Kidney epithelial cell (primary cell): ENCODE results near the gene FAM221B. TPM values are rescaled to one million over a fixed set of nuclear protein-coding genes. Genes with fewer than 3 reads are reported as not detected.

Source experiments
- DNase-seq: peaks from one replicate; pipeline ENCODE4 v3.0.0-alpha.2; 2010; ENCODE audit warnings: low read depth
- H3K27me3 ChIP-seq: 2 replicates; pipeline ENCODE4 v1.6.0; 2011; ENCODE audit warnings: low read length; ENCODE audit not compliant: control insufficient read depth, insufficient read depth
- H3K36me3 ChIP-seq: 2 replicates; pipeline ENCODE4 v1.5.1; 2011; ENCODE audit warnings: low read length; ENCODE audit not compliant: control insufficient read depth, insufficient read depth
- H3K4me3 ChIP-seq: 2 replicates; pipeline ENCODE4 v1.5.1; 2011; ENCODE audit warnings: low read depth, mild to moderate bottlenecking, control low read depth, low read length
- CTCF ChIP-seq: IDR thresholded peaks from 2 replicates; pipeline ENCODE4 v1.5.1; 2011; ENCODE audit warnings: mild to moderate bottlenecking, moderate library complexity, low read length, control low read depth, inconsistent platforms; ENCODE audit not compliant: insufficient read depth, poor library complexity, severe bottlenecking
- total RNA-seq: library from RNA; depleted of rRNA; stranded (reverse); fragments of >200 nt; gene quantifications from 2 replicates; pipeline ENCODE4 v1.2.3, GENCODE V29; 2015

FAM221B gene
- total RNA-seq, 1 donor from 2014 or later: not detected

GRCh38 chr9:35781066-35781465, 47.5 kb downstream of the FAM221B start:
- H3K4me3 ChIP-seq: no peak overlapping the region
- no peaks in the 10 kb centered on the region for H3K36me3 ChIP-seq
- no peak for DNase-seq
- TF ChIP-seq CTCF: no peak
- H3K27me3 ChIP-seq: no peaks in the 10 kb centered on the region

GRCh38 chr9:35778496-35778895, 50.0 kb downstream of the FAM221B start:
- Histone ChIP-seq H3K4me3 (no peak overlapping the region), H3K27me3 (no peaks in the 10 kb centered on the region), H3K36me3 (no peaks in the 10 kb centered on the region)
- no peak for DNase-seq
- TF ChIP-seq CTCF: no peak

- DNase-seq: no peak
- no peak overlapping the region for H3K4me3 ChIP-seq
- H3K36me3 ChIP-seq: no peaks in the 10 kb centered on the region
- no peak for TF ChIP-seq CTCF
- no peaks in the 10 kb centered on the region for H3K27me3 ChIP-seq
Measured at GRCh38 chr9:35776018-35776417, 52.5 kb downstream of the FAM221B start.

- Histone ChIP-seq H3K27me3 (no peaks in the 10 kb centered on the region), H3K36me3 (no peaks in the 10 kb centered on the region), H3K4me3 (no peak overlapping the region)
- DNase-seq: no peak
- TF ChIP-seq CTCF: no peak
Measured at GRCh38 chr9:35774907-35775635, 53.5 kb downstream of the FAM221B start.

GRCh38 chr9:35771943-35772342, 56.6 kb downstream of the FAM221B start:
- DNase-seq: no peak

More at GRCh38 chr9:35771943-35772342, 56.6 kb downstream of the FAM221B start:
- Histone ChIP-seq H3K27me3 (no peaks in the 10 kb centered on the region), H3K4me3 (no peak overlapping the region), H3K36me3 (no peaks in the 10 kb centered on the region)
- no peak for TF ChIP-seq CTCF
